Choroid plexus epithelial cell (primary cell): ENCODE measurements around the gene HDAC6.

Experiments used
- DNase-seq: peaks from one replicate; pipeline ENCODE4 v3.0.0-alpha.2; 2010; ENCODE audit warnings: low read depth
- H3K4me3 ChIP-seq: 2 replicates; pipeline ENCODE4 v1.5.1; 2011; ENCODE audit warnings: low read depth, mild to moderate bottlenecking, control low read depth, low read length, moderate library complexity
- TF ChIP-seq, protein P1 (sequence below): conservative IDR thresholded peaks from 2 replicates; pipeline ENCODE4 v1.5.1; 2011; ENCODE audit warnings: low read depth, mild to moderate bottlenecking, control low read depth, inconsistent platforms, low read length, moderate library complexity

HDAC6 gene

GRCh38 chrX:48831136-48831908 lies 29.5 kb downstream of the HDAC6 start:
- TF ChIP-seq, protein P1, sequence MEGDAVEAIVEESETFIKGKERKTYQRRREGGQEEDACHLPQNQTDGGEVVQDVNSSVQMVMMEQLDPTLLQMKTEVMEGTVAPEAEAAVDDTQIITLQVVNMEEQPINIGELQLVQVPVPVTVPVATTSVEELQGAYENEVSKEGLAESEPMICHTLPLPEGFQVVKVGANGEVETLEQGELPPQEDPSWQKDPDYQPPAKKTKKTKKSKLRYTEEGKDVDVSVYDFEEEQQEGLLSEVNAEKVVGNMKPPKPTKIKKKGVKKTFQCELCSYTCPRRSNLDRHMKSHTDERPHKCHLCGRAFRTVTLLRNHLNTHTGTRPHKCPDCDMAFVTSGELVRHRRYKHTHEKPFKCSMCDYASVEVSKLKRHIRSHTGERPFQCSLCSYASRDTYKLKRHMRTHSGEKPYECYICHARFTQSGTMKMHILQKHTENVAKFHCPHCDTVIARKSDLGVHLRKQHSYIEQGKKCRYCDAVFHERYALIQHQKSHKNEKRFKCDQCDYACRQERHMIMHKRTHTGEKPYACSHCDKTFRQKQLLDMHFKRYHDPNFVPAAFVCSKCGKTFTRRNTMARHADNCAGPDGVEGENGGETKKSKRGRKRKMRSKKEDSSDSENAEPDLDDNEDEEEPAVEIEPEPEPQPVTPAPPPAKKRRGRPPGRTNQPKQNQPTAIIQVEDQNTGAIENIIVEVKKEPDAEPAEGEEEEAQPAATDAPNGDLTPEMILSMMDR, result no peak
- DNase-seq, result no peak

DNA sequence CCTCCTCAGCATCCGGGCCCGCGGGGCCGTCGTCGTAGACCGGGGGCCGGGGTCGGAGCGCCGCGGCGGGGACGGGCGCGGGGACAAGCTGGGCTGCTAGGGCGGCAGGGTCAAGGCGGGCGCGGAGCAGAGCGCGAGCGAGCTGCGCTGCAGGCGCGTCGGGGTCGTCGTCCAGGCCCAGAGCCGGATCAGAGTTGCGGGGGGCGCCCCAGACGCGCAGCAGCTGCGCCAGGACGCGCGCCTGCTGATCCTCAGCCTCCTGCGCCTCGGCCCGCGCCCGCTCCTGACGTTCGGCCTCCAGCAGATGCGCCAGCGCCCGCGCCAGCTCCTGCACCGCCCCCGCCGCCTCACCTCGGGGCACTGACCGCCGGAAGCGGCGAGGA lies 30.0 kb downstream of the HDAC6 start:
- H3K4me3 ChIP-seq, result no peak overlapping the region
- peak; percentile 4 for DNase-seq
- TF ChIP-seq, protein P1, result no peak

More at GRCh38 chrX:48831136-48831908, 29.5 kb downstream of the HDAC6 start:
- no peak overlapping the region for H3K4me3 ChIP-seq

GRCh38 chrX:48833542-48834138 lies 31.8 kb downstream of the HDAC6 start:
- TF ChIP-seq, protein P1, result no peak
- DNase-seq, result no peak
- H3K4me3 ChIP-seq, result no peak overlapping the region

DNA sequence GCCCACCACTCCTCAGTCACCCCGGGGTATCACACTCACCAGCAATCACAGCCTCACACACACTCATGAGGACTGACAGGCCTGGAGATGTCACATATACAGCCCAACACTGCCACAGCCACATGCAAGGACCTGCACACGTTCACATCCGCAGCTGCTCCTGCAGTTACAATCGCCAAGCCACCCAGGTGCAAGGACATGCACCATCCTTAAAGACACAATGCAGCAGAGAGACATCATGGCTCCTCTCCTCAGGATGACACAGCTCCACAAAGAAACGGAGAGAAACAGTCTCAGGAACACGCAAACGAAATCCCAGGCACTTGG lies 32.5 kb downstream of the HDAC6 start:
- no peak for DNase-seq
- TF ChIP-seq, protein P1, result no peak
- H3K4me3 ChIP-seq, result no peak overlapping the region

DNA sequence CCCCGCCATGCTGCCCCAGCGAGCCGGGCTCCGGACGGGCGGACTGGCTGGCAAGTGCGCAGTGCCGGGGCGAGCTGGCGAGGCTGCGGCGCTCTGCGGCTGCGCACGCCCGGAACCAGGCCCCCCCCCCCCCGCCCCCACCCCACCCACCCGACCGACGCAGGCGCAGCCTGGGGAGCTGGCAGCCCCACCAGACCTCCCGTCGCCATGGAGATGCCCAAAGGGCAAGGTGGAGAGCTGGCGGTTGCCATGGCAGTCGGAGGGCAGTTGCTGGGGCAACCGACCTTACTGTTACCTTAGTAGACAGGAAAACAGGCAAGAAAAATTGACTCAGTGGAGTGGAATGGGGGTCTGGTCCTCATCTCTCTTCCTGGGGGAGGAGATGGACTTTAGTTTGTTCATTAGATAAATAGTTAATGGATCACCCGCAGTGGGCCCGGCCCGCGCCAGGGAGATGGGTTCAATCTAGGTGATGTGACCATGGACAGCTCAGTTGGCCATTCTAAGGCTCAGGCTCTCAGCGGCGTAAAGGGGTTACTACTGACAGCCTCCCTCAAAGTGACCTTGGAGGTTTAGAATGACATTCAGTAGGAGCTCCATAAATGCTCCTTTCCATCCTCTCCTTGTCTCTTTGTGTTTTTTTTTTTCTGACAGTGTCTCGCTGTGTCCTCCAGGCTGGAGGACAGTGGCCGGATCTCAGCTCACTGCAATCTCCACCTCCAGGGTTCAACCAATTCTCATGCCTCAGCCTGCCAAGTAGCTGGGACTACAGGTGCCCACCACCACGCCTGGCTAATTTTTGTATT lies 33.9 kb downstream of the HDAC6 start, which contains the start of gene PCSK1N:
PCSK1N (minus strand) TSS at position 87 of the 806 bp plus-strand sequence; CDS start at position 9, 78 bp downstream.
- H3K4me3 ChIP-seq, result no peak within 1 kb of the TSS
- no peak for DNase-seq
- TF ChIP-seq, protein P1, result no peak

DNA sequence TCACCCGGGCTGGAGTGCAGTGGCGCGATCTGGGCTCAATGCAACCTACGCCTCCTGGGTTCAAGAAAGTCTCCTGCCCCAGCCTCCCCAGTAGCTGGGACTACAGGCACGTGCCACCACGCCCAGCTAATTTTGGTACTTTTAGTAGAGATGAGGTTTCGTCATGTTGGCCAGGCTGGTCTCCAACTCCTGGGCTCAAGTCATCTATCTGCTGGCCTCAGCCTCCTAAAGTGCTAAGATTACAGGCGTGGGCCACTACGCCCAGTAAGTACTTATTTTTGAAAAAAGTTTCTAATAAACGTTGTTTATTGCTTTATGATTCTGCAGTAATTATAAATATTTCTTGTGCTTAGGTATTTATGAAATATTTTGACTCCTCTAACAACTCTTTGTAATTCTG lies 37.8 kb downstream of the HDAC6 start:
- TF ChIP-seq, protein P1, result no peak
- DNase-seq, result no peak
- H3K4me3 ChIP-seq, result no peak overlapping the region
